B cell (primary cell): ENCODE data around the gene RAB5A. TPM values are rescaled to one million over a fixed set of nuclear protein-coding genes. Genes with fewer than 3 reads are reported as not detected.

Experiments
- ATAC-seq: fragments of 200-7000 bp; cut with Tn5 transposase; one replicate; pipeline ENCODE4 v1.10.0; 2021; ENCODE audit warnings: low read depth, mild to moderate bottlenecking, moderate number of reproducible peaks, moderate library complexity
- CTCF ChIA-PET: fragments of 350-600 bp; sonication (Branson Sonifier 250); formaldehyde crosslinking; loops from one replicate; lab custom pipeline; 2021; ENCODE audit warnings: antibody characterized with exemption, inconsistent platforms; lab: Charles Lee
- POLR2A ChIA-PET: fragments of 350-600 bp; sonication (Branson Sonifier 250); formaldehyde crosslinking; loops from one replicate; lab custom pipeline; 2021; ENCODE audit warnings: antibody characterized with exemption; lab: Charles Lee
- DNase-seq: peaks from one replicate; pipeline ENCODE4 v3.0.0; 2013
- H2AFZ ChIP-seq: 2 replicates; pipeline ENCODE4 v1.6.1; 2012; ENCODE audit warnings: mild to moderate bottlenecking, low read depth, low read length; ENCODE audit not compliant: insufficient read depth, poor library complexity, severe bottlenecking
- H3K27ac ChIP-seq, 2 donors: 1 replicate in 1 of 2; 2 replicates in 1 of 2; pipeline ENCODE4 v1.5.1; 2012 to 2013; ENCODE audit warnings: low read length in 2 of 2, mild to moderate bottlenecking in 2 of 2, moderate library complexity in 1 of 2
- H3K27me3 ChIP-seq, 4 experiments: fragments of 200-600 bp in 1 of 4; sonication (generic) in 1 of 4; replicated peaks in 1 of 4; 1 replicate in 2 of 4; 2 replicates in 2 of 4; pipeline versions ENCODE4 v1.6.1 to v1.7.0; 2013 to 2016; ENCODE audit warnings: low read length in 3 of 4, mild to moderate bottlenecking in 2 of 4, mixed read lengths in 1 of 4, moderate library complexity in 1 of 4; ENCODE audit not compliant: insufficient read depth in 4 of 4, control insufficient read depth in 3 of 4; ENCODE audit errors: control extremely low read depth in 1 of 4
- H3K36me3 ChIP-seq, 2 experiments: replicated peaks in 1 of 2; 1 replicate in 1 of 2; 2 replicates in 1 of 2; pipeline versions ENCODE4 v1.6.1 to v1.7.1; 2013; ENCODE audit warnings: low read length in 1 of 2; ENCODE audit not compliant: insufficient read depth in 2 of 2, control insufficient read depth in 1 of 2; ENCODE audit errors: control extremely low read depth in 1 of 2, extremely low read depth in 1 of 2
- H3K4me1 ChIP-seq, 2 donors: fragments of 200-600 bp in 1 of 2; sonication (generic) in 1 of 2; 1 replicate in 1 of 2; 2 replicates in 1 of 2; pipeline versions ENCODE4 v1.5.1 to v1.6.1; 2013 to 2017; ENCODE audit warnings: low read length in 2 of 2; ENCODE audit not compliant: control insufficient read depth in 2 of 2, insufficient read depth in 2 of 2
- H3K4me2 ChIP-seq: replicated peaks from 2 replicates; pipeline ENCODE3; 2012; ENCODE audit warnings: mild to moderate bottlenecking, low read depth, low read length; ENCODE audit not compliant: poor library complexity, severe bottlenecking
- H3K4me3 ChIP-seq, 5 experiments: fragments of 200-600 bp in 1 of 5; sonication (generic) in 1 of 5; 1 replicate in 3 of 5; 2 replicates in 2 of 5; pipeline versions ENCODE4 v1.5.1 to v1.7.0; 2011 to 2016; ENCODE audit warnings: low read length in 4 of 5, mild to moderate bottlenecking in 4 of 5, low read depth in 2 of 5, control low read depth in 1 of 5, moderate library complexity in 1 of 5; ENCODE audit not compliant: insufficient read depth in 1 of 5; ENCODE audit errors: control extremely low read depth in 1 of 5, extremely low read depth in 1 of 5
- H3K79me2 ChIP-seq: fragments of 200-600 bp; sonication (generic); one replicate; pipeline ENCODE4 v1.6.0; 2016; ENCODE audit warnings: low read length; ENCODE audit not compliant: control insufficient read depth, insufficient read depth
- H3K9ac ChIP-seq: fragments of 200-600 bp; sonication (generic); 2 replicates; pipeline ENCODE4 v1.6.1; 2017; ENCODE audit warnings: mild to moderate bottlenecking, low read length, moderate library complexity
- H3K9me3 ChIP-seq, 3 donors: one replicate each; pipeline versions ENCODE4 v1.6.1 to v1.7.1; 2013; ENCODE audit warnings: low read length in 2 of 3; ENCODE audit not compliant: control insufficient read depth in 2 of 3, insufficient read depth in 1 of 3; ENCODE audit errors: control extremely low read depth in 1 of 3
- H4K20me1 ChIP-seq: 2 replicates; pipeline ENCODE4 v1.6.0; 2012; ENCODE audit warnings: mild to moderate bottlenecking, low read length; ENCODE audit not compliant: insufficient read depth, control insufficient read depth, poor library complexity, severe bottlenecking
- H3K27ac Mint-ChIP-seq: one replicate; pipeline ENCODE4 v1.8.0; 2021; ENCODE audit warnings: mixed read lengths
- H3K27me3 Mint-ChIP-seq: one replicate; pipeline ENCODE4 v1.8.0; 2021; ENCODE audit warnings: mixed read lengths
- H3K4me1 Mint-ChIP-seq: one replicate; pipeline ENCODE4 v1.8.0; 2021; ENCODE audit warnings: mixed read lengths
- H3K4me3 Mint-ChIP-seq: one replicate; pipeline ENCODE4 v1.8.0; 2021; ENCODE audit warnings: mixed read lengths
- H3K9me3 Mint-ChIP-seq: one replicate; pipeline ENCODE4 v1.8.0; 2022; ENCODE audit warnings: mixed read lengths; ENCODE audit not compliant: insufficient read depth
- EZH2 ChIP-seq: IDR thresholded peaks from 2 replicates; pipeline ENCODE4 v1.6.1; 2012; ENCODE audit warnings: borderline replicate concordance, low read depth, mild to moderate bottlenecking, moderate library complexity, low read length; ENCODE audit not compliant: insufficient read depth, poor library complexity, severe bottlenecking
- WGBS: methylation state at CpG from one replicate; pipeline ENCODE4 v1.1.5; 2013; ENCODE audit warnings: missing lambda C conversion rate; ENCODE audit not compliant: insufficient coverage; 5-methylcytosine and 5-hydroxymethylcytosine counted together
- intact Hi-C: fragments of 100-400 bp; cut with micrococcal nuclease; formaldehyde crosslinking; loops from one replicate; pipeline ENCODE4 v1.10.0; 2022
- polyA plus RNA-seq: library from polyadenylated mRNA; depleted of rRNA; stranded (reverse); fragments of >200 nt; gene quantifications from 2 replicates; pipeline ENCODE4 v1.2.3, GENCODE V29; 2012
- total RNA-seq, 2 donors: library from RNA; stranded (reverse); fragments of 120-200 nt in 1 of 2; gene quantifications; 1 replicate in 1 of 2; 2 replicates in 1 of 2; pipeline versions ENCODE4 v1.2.3 to v1.2.4, GENCODE V29; 2013 to 2022
- TF ChIP-seq, protein P1 (sequence below): fragments of 200-600 bp; IDR thresholded peaks from one replicate; pipeline ENCODE4 v1.8.0; 2022; ENCODE audit warnings: antibody characterized with exemption, mild to moderate bottlenecking

RAB5A gene
- total and polyA plus RNA-seq, 2 donors (not counting 1 experiment from before 2014, with no cell fraction given): 21.7 to 59.4 TPM

DNA sequence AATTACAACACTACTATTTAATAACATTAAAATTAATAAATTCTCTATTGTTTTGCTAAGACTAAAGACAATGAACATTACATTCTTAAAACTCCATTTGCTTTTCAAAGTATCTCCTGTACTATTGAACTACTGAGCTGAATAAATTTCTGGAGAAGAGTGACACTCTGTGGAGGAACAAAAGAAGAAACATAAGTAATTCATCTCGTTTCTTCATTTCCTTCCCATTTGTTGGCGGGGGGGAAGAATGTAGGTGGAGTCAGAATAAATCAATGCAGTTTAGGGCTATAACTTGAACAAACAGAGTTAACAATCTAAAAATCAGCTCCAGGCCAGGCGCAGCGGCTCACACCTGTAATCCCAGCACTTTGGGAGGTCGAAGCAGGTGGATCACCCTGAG, 45.6 kb upstream of the RAB5A start:
- Histone ChIP-seq H3K9me3 (peaks cover 0 to 4% (median 1%) of the 10 kb centered on the region in 3 donors), H4K20me1 (no peaks in the 10 kb centered on the region), H2AFZ (no peak overlapping the region), H3K79me2 (no peaks in the 10 kb centered on the region), H3K4me1 (no peaks in the 10 kb centered on the region), H3K4me2 (no peak overlapping the region), H3K36me3 (no peaks in the 10 kb centered on the region), H3K27ac (no peak overlapping the region), H3K4me3 (no peak overlapping the region), H3K9ac (no peak overlapping the region), H3K27me3 (no peaks in the 10 kb centered on the region)
- DNase-seq (no peak), ATAC-seq (no peak)
- intact Hi-C loops: no loop called here
- H3K9me3 Mint-ChIP-seq: no peaks in the 10 kb centered on the region
- ChIA-PET POLR2A (no interaction called here), CTCF (no interaction called here)
- peaks cover 2% of the 10 kb centered on the region for H3K27me3 Mint-ChIP-seq
- no peak for TF ChIP-seq EZH2
- TF ChIP-seq, protein P1, sequence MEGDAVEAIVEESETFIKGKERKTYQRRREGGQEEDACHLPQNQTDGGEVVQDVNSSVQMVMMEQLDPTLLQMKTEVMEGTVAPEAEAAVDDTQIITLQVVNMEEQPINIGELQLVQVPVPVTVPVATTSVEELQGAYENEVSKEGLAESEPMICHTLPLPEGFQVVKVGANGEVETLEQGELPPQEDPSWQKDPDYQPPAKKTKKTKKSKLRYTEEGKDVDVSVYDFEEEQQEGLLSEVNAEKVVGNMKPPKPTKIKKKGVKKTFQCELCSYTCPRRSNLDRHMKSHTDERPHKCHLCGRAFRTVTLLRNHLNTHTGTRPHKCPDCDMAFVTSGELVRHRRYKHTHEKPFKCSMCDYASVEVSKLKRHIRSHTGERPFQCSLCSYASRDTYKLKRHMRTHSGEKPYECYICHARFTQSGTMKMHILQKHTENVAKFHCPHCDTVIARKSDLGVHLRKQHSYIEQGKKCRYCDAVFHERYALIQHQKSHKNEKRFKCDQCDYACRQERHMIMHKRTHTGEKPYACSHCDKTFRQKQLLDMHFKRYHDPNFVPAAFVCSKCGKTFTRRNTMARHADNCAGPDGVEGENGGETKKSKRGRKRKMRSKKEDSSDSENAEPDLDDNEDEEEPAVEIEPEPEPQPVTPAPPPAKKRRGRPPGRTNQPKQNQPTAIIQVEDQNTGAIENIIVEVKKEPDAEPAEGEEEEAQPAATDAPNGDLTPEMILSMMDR: no peak
- no peak overlapping the region for H3K27ac Mint-ChIP-seq
- no peak overlapping the region for H3K4me3 Mint-ChIP-seq
- 95% methylated on average over 3 of the region's 5 CpGs for WGBS
- H3K4me1 Mint-ChIP-seq: no peaks in the 10 kb centered on the region

DNA sequence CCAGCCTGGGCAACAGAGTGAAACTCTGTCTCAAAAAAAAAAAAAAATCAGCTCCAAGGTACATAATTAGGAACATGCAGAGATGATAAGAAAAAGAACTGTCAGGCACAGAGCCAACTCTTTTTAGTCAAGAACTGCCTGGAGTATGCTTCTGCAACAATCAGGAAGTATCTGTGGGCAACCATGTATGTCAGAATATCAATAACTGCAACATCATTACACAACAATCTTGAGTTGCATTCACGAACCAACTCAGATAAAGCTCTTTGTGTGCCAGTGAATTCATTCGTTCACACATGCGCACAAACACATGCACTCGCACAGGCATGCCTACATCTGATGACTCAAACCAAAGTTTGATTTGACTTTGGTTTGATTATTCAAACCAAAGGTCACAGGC, 45.0 kb upstream of the RAB5A start:
- Histone ChIP-seq H3K9ac (no peak overlapping the region), H3K27ac (no peak overlapping the region), H3K9me3 (peaks cover 1 to 4% (median 3%) of the 10 kb centered on the region in 3 donors), H3K4me2 (no peak overlapping the region), H4K20me1 (no peaks in the 10 kb centered on the region), H3K79me2 (no peaks in the 10 kb centered on the region), H3K4me3 (no peak overlapping the region), H3K4me1 (no peaks in the 10 kb centered on the region), H3K27me3 (no peaks in the 10 kb centered on the region), H3K36me3 (no peaks in the 10 kb centered on the region), H2AFZ (no peak overlapping the region)
- ChIA-PET POLR2A (no interaction called here), CTCF (no interaction called here)
- intact Hi-C loops: no loop called here
- ATAC-seq (no peak), DNase-seq (no peak)
- Mint-ChIP-seq H3K27ac (no peak overlapping the region), H3K4me1 (no peaks in the 10 kb centered on the region), H3K9me3 (peaks cover 2% of the 10 kb centered on the region), H3K4me3 (no peak overlapping the region), H3K27me3 (peaks cover 2% of the 10 kb centered on the region)
- 79% methylated on average over 4 of the region's 4 CpGs for WGBS
- no peak for TF ChIP-seq EZH2
- TF ChIP-seq, protein P1: no peak
